HepG2 (cell line): Measurements from ENCODE around the gene DAPK1. TPM values are rescaled to one million over a fixed set of nuclear protein-coding genes. Genes with fewer than 3 reads are reported as not detected.

Experiments used
- AHDC1 ChIP-seq: sonication (generic); formaldehyde crosslinking; IDR thresholded peaks from 2 replicates; pipeline ENCODE4 v1.5.1; 2020; ENCODE audit warnings: mild to moderate bottlenecking, missing genetic modification reagents, borderline replicate concordance
- GABPA ChIP-seq, 2 experiments: IDR thresholded peaks; 2 replicates each; pipeline ENCODE4 v1.6.1; 2011 to 2016; ENCODE audit warnings: low read depth in 2 of 2, low read length in 1 of 2, missing biosample characterization in 1 of 2, missing genetic modification characterization in 1 of 2
- LBX2 ChIP-seq: sonication (generic); formaldehyde crosslinking; IDR thresholded peaks from 2 replicates; pipeline ENCODE4 v1.5.0; 2020; ENCODE audit warnings: missing genetic modification reagents, mild to moderate bottlenecking, borderline replicate concordance
- MYNN ChIP-seq: sonication (generic); formaldehyde crosslinking; IDR thresholded peaks from 2 replicates; pipeline ENCODE4 v1.4.0; 2020; ENCODE audit warnings: mild to moderate bottlenecking, low read depth, missing genetic modification reagents
- PRDM10 ChIP-seq: sonication (generic); formaldehyde crosslinking; IDR thresholded peaks from 2 replicates; pipeline ENCODE4 v1.4.0; 2020; ENCODE audit warnings: low read depth, missing genetic modification reagents
- SALL2 ChIP-seq: sonication (generic); formaldehyde crosslinking; IDR thresholded peaks from 2 replicates; pipeline ENCODE4 v1.8.1; 2023; ENCODE audit warnings: mild to moderate bottlenecking, missing genetic modification reagents, inconsistent platforms
- SRSF9 ChIP-seq: fragments of 200-400 bp; formaldehyde crosslinking; IDR thresholded peaks from 2 replicates; pipeline ENCODE4 v1.6.1; 2018; ENCODE audit warnings: borderline replicate concordance, mild to moderate bottlenecking, low read depth, low read length; ENCODE audit not compliant: insufficient read depth, poor library complexity, severe bottlenecking
- SRY ChIP-seq: sonication (generic); formaldehyde crosslinking; IDR thresholded peaks from 2 replicates; pipeline ENCODE4 v1.8.0; 2022; ENCODE audit warnings: mild to moderate bottlenecking, missing genetic modification reagents
- XBP1 ChIP-seq: sonication (generic); formaldehyde crosslinking; IDR thresholded peaks from 2 replicates; pipeline ENCODE4 v1.5.0; 2020; ENCODE audit warnings: missing genetic modification reagents
- ZNF12 ChIP-seq: sonication (generic); formaldehyde crosslinking; IDR thresholded peaks from 2 replicates; pipeline ENCODE4 v1.5.0; 2020; ENCODE audit warnings: missing genetic modification reagents
- ZNF225 ChIP-seq: sonication (generic); formaldehyde crosslinking; IDR thresholded peaks from 2 replicates; pipeline ENCODE4 v1.4.0; 2020; ENCODE audit warnings: mild to moderate bottlenecking, missing genetic modification reagents
- ZNF558 ChIP-seq: sonication (generic); formaldehyde crosslinking; IDR thresholded peaks from 2 replicates; pipeline ENCODE4 v1.9.0; 2022; ENCODE audit warnings: mild to moderate bottlenecking, missing genetic modification reagents, borderline replicate concordance
- ZNF607 ChIP-seq: sonication (generic); formaldehyde crosslinking; IDR thresholded peaks from 2 replicates; pipeline ENCODE4 v1.5.1; 2020; ENCODE audit warnings: missing genetic modification reagents, mild to moderate bottlenecking, borderline replicate concordance
- ZNF616 ChIP-seq: sonication (generic); formaldehyde crosslinking; IDR thresholded peaks from 2 replicates; pipeline ENCODE4 v1.5.0; 2020; ENCODE audit warnings: low read depth, mild to moderate bottlenecking, missing genetic modification reagents
- ZNF652 ChIP-seq: IDR thresholded peaks from 2 replicates; pipeline ENCODE4 v1.6.1; 2016; ENCODE audit warnings: low read depth, borderline replicate concordance
- ZSCAN20 ChIP-seq: sonication (generic); formaldehyde crosslinking; IDR thresholded peaks from 2 replicates; pipeline ENCODE4 v1.4.0; 2020; ENCODE audit warnings: missing genetic modification reagents, mild to moderate bottlenecking, borderline replicate concordance
- polyA plus RNA-seq, 8 experiments: library from polyadenylated mRNA; depleted of rRNA in 3 of 8; stranded (reverse) in 7 of 8; unstranded in 1 of 8; fragments of >200 nt; fragmentation: Illumina TruSeq in 4 of 8; extraction: Trizol in 4 of 8; gene quantifications; 2 replicates each; pipeline versions ENCODE4 v1.2.1 to v1.2.3, GENCODE V29; 2011 to 2016; ENCODE audit warnings: low read depth in 4 of 8, missing spikeins in 1 of 8, mixed read lengths in 1 of 8; ENCODE audit not compliant: insufficient read depth in 1 of 8
- total RNA-seq, 5 experiments: library from RNA; depleted of rRNA; stranded (reverse); fragments of >200 nt; fragmentation: Illumina TruSeq; extraction: Trizol; gene quantifications; 2 replicates each; pipeline ENCODE4 v1.2.3, GENCODE V29; 2016; ENCODE audit warnings: low read depth in 1 of 5
- TF ChIP-seq, protein P1 (sequence below): sonication (generic); formaldehyde crosslinking; IDR thresholded peaks from 2 replicates; pipeline ENCODE4 v1.8.0; 2022; ENCODE audit warnings: mild to moderate bottlenecking, missing genetic modification reagents

DAPK1 gene
- total and polyA plus RNA-seq, 2 of the 13 experiments (the other 11 are each of a cell fraction or from before 2014, with no cell fraction given) = 35.7 to 35.9 TPM

- TF ChIP-seq LBX2 (CRISPR knock-in tag) = no peak
- TF ChIP-seq ZSCAN20 (CRISPR knock-in tag) = peak; percentile 76
- TF ChIP-seq MYNN = no peak
- peak; percentile 60; the same call in 1 of the 2 replicates for TF ChIP-seq ZNF225 (CRISPR knock-in tag)
- no peak for TF ChIP-seq PRDM10 (CRISPR knock-in tag)
- peak; percentile 70 for TF ChIP-seq SALL2 (CRISPR knock-in tag)
- TF ChIP-seq AHDC1 (CRISPR knock-in tag) = peak; percentile 61
- peak; percentile 65; the same call in 1 of the 2 replicates for TF ChIP-seq ZNF12 (CRISPR knock-in tag)
- TF ChIP-seq SRSF9 = no peak
- no peak for TF ChIP-seq XBP1 (CRISPR knock-in tag)
- TF ChIP-seq ZNF558 = no peak
- TF ChIP-seq GABPA (IDR thresholded peaks at IDR 0.05; ENCODE audit: low read depth, low read length) = no peak
- TF ChIP-seq GABPA (CRISPR knock-in tag; IDR thresholded peaks at IDR 0.05; ENCODE audit: low read depth) = no peak
- TF ChIP-seq SRY (CRISPR knock-in tag) = no peak
- TF ChIP-seq ZNF607 (CRISPR knock-in tag) = peak; percentile 92
- TF ChIP-seq, protein P1, sequence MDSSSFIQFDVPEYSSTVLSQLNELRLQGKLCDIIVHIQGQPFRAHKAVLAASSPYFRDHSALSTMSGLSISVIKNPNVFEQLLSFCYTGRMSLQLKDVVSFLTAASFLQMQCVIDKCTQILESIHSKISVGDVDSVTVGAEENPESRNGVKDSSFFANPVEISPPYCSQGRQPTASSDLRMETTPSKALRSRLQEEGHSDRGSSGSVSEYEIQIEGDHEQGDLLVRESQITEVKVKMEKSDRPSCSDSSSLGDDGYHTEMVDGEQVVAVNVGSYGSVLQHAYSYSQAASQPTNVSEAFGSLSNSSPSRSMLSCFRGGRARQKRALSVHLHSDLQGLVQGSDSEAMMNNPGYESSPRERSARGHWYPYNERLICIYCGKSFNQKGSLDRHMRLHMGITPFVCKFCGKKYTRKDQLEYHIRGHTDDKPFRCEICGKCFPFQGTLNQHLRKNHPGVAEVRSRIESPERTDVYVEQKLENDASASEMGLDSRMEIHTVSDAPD (CRISPR knock-in tag) = peak; percentile 76
- TF ChIP-seq ZNF616 (CRISPR knock-in tag) = no peak
- TF ChIP-seq ZNF652 = no peak
Observed at GRCh38 chr9:87725900-87726709, 228.4 kb downstream of the DAPK1 start, which contains the start of gene CTSL (continued).
